Karpas-422 (cell line): ENCODE measurements around the gene KATNAL1. TPM values are rescaled to one million over a fixed set of nuclear protein-coding genes. Genes with fewer than 3 reads are reported as not detected.

ENCODE experiments used
- DNase-seq: peaks from one replicate; pipeline ENCODE4 v3.0.0-alpha.2; 2015
- H2AFZ ChIP-seq: fragments of 200-600 bp; sonication (generic); 2 replicates; pipeline ENCODE4 v1.6.1; 2014; ENCODE audit warnings: antibody characterized with exemption, low read length, mixed read lengths
- H3K27ac ChIP-seq: fragments of 200-600 bp; sonication (generic); 2 replicates; pipeline ENCODE4 v1.5.1; 2014; ENCODE audit warnings: mild to moderate bottlenecking, low read length, moderate library complexity
- H3K27me3 ChIP-seq: fragments of 200-600 bp; sonication (generic); 2 replicates; pipeline ENCODE4 v1.6.1; 2014; ENCODE audit warnings: low read length, mixed read lengths
- H3K36me3 ChIP-seq: fragments of 200-600 bp; sonication (generic); 2 replicates; pipeline ENCODE4 v1.6.1; 2014; ENCODE audit warnings: low read length, mixed read lengths; ENCODE audit not compliant: insufficient read depth
- H3K4me1 ChIP-seq: fragments of 200-600 bp; sonication (generic); 2 replicates; pipeline ENCODE4 v1.6.1; 2014; ENCODE audit warnings: mild to moderate bottlenecking, low read length, mixed read lengths
- H3K4me2 ChIP-seq: fragments of 200-600 bp; sonication (generic); 2 replicates; pipeline ENCODE4 v1.6.1; 2014; ENCODE audit warnings: low read length, low read depth, mild to moderate bottlenecking; ENCODE audit not compliant: poor library complexity, severe bottlenecking
- H3K4me3 ChIP-seq: fragments of 200-600 bp; sonication (generic); 2 replicates; pipeline ENCODE4 v1.5.1; 2014; ENCODE audit warnings: mild to moderate bottlenecking, antibody characterized with exemption, low read length, mixed read lengths
- H3K79me2 ChIP-seq: fragments of 200-600 bp; sonication (generic); 2 replicates; pipeline ENCODE4 v1.6.1; 2014; ENCODE audit warnings: mild to moderate bottlenecking, low read length, mixed read lengths
- H3K9ac ChIP-seq: fragments of 200-600 bp; sonication (generic); 2 replicates; pipeline ENCODE4 v1.6.0; 2014; ENCODE audit warnings: low read length
- H3K9me2 ChIP-seq: fragments of 200-600 bp; sonication (generic), shearing (Covaris generic); replicated peaks from 2 replicates; pipeline ENCODE4 v1.6.0; 2014; ENCODE audit warnings: mild to moderate bottlenecking, low read length, moderate library complexity; ENCODE audit not compliant: insufficient read depth
- H3K9me3 ChIP-seq: fragments of 300-700, 200-600 bp; sonication (generic); 2 replicates; pipeline ENCODE4 v1.6.1; 2014; ENCODE audit warnings: low read length, mixed read lengths
- H4K20me1 ChIP-seq: fragments of 200-600 bp; sonication (generic); 2 replicates; pipeline ENCODE4 v1.6.1; 2014; ENCODE audit warnings: mild to moderate bottlenecking, antibody characterized with exemption, low read length, low read depth; ENCODE audit not compliant: insufficient read depth
- total RNA-seq: library from RNA; depleted of rRNA; stranded (reverse); fragments of >200 nt; shearing (Covaris generic); gene quantifications from 2 replicates; pipeline ENCODE4 v1.2.3, GENCODE V29; 2014; ENCODE audit warnings: low replicate concordance

The KATNAL1 gene
- total RNA-seq, 1 experiment from 2014 or later: 35.6 TPM

DNA sequence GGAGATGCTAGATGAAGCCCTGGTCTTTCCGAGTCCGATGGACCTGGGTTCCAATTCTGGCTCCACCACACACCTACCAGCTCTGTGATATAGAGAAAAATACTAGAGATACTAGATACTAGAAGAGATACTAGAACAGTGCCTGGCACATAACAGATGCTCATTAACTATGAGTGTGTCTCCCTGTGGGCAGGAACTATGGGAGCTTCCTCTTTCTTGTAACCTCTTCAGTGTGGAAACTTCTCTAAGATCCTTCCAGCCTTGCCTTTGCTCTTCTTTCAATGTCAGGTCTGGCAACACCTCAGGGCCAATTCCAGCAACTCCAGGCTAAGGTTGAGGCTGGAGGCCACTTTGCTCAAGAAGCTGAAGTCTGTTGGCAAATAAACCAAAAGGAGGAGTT, 143.9 kb downstream of the KATNAL1 start:
- Histone ChIP-seq H3K79me2 (no peaks in the 10 kb centered on the region), H3K4me1 (peaks cover 10% of the 10 kb centered on the region), H3K4me2 (no peak overlapping the region), H3K27me3 (no peaks in the 10 kb centered on the region), H4K20me1 (no peaks in the 10 kb centered on the region), H3K9ac (no peak overlapping the region), H3K4me3 (no peak overlapping the region), H2AFZ (no peak overlapping the region), H3K27ac (no peak overlapping the region), H3K36me3 (no peaks in the 10 kb centered on the region), H3K9me3 (no peaks in the 10 kb centered on the region), H3K9me2 (no peaks in the 10 kb centered on the region)
- no peak for DNase-seq

DNA sequence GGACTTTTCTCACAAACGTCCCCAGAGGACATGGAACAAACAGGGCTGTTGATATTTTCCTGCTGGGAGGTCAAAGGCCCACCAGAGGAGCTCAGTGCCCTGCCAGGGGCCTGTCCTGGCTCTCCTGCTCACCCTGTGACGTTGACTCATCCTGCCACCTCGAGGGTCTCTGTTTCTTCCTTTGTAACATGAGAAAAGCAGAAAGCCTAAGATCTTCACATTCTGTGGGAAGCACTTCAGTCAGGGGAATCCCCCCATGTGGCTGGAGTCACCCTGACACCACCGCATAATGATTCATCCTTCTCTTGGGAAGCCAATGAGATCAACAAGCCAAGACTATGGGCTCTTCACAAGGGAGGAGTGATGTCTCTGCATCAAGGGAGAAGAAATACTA, 147.9 kb downstream of the KATNAL1 start:
- Histone ChIP-seq H3K4me3 (no peak overlapping the region), H3K27me3 (peaks cover 2% of the 10 kb centered on the region; the same call in 1 of the 2 replicates), H2AFZ (no peak overlapping the region), H3K4me1 (peaks cover 18% of the 10 kb centered on the region), H3K36me3 (no peaks in the 10 kb centered on the region), H3K9me3 (no peaks in the 10 kb centered on the region), H3K79me2 (no peaks in the 10 kb centered on the region), H4K20me1 (no peaks in the 10 kb centered on the region), H3K4me2 (peak overlapping the region; percentile 9), H3K27ac (no peak overlapping the region), H3K9me2 (no peaks in the 10 kb centered on the region), H3K9ac (no peak overlapping the region)
- DNase-seq: no peak

DNA sequence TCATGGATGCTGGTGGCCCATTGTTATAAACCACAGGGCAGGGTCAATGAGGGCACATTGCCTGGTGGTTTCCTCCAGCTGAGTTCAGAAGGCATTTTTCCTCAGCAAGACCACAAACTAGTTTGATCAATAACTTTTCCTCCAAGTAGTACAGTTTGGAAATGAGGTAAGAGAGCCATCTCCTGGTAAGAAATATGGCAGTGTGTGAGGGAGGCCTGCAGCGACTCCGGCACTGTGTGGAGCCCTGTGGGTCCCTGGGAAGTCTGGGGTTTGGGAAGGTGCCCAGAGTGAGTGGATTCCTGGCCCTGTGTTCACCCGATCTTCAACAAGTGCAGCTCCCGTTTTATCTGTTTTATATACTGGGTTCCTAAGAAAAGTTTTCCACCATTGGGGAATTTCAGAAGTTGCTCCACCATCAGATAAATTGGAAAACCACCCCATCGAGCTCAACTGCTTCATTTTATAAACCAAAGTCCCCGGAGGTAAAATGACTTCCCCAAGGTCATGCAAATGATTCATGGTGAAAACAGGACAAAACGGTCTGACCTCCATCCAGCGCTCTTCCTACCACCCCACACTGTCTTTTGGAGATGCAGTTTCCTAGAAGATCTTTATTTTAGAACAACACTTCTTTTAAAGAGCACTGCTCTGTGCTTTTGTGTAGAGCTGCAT, 148.4 kb downstream of the KATNAL1 start:
- Histone ChIP-seq H3K27ac (no peak overlapping the region), H3K9me3 (no peaks in the 10 kb centered on the region), H3K4me1 (peaks cover 18% of the 10 kb centered on the region), H3K9ac (no peak overlapping the region), H2AFZ (no peak overlapping the region), H3K27me3 (peaks cover 2% of the 10 kb centered on the region; the same call in 1 of the 2 replicates), H3K4me3 (no peak overlapping the region), H4K20me1 (no peaks in the 10 kb centered on the region), H3K4me2 (peak overlapping the region; percentile 9), H3K79me2 (no peaks in the 10 kb centered on the region), H3K36me3 (no peaks in the 10 kb centered on the region), H3K9me2 (no peaks in the 10 kb centered on the region)
- DNase-seq: peak; percentile 50

DNA sequence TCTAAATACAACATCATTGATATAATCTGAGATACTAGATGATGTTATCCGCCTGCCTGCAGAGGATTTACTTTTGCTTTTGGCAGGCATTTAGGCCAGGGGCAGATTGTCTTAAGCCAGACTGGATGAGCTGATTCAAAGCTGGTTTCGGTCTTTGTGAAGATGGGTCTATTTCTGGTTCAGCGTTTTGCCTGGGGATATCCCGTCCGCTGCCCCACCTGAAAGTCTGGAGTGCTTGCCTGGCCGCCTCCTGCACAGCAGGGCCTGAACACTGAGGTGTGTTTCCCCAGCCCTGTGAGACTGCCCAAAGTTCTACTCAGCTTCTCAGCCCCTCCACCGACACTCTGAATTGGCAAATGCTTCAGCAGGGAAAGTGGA, 149.7 kb downstream of the KATNAL1 start:
- H3K27me3 ChIP-seq: peaks cover 2% of the 10 kb centered on the region; the same call in 1 of the 2 replicates
- no peaks in the 10 kb centered on the region for H3K79me2 ChIP-seq
- no peaks in the 10 kb centered on the region for H3K9me2 ChIP-seq
- H3K9me3 ChIP-seq: no peaks in the 10 kb centered on the region
- no peak overlapping the region for H2AFZ ChIP-seq
- H3K27ac ChIP-seq: no peak overlapping the region
- no peak for DNase-seq
- no peak overlapping the region for H3K4me3 ChIP-seq
- H3K4me2 ChIP-seq: no peak overlapping the region
- H3K36me3 ChIP-seq: no peaks in the 10 kb centered on the region
- H4K20me1 ChIP-seq: no peaks in the 10 kb centered on the region
- H3K4me1 ChIP-seq: peaks cover 18% of the 10 kb centered on the region
- no peak overlapping the region for H3K9ac ChIP-seq

DNA sequence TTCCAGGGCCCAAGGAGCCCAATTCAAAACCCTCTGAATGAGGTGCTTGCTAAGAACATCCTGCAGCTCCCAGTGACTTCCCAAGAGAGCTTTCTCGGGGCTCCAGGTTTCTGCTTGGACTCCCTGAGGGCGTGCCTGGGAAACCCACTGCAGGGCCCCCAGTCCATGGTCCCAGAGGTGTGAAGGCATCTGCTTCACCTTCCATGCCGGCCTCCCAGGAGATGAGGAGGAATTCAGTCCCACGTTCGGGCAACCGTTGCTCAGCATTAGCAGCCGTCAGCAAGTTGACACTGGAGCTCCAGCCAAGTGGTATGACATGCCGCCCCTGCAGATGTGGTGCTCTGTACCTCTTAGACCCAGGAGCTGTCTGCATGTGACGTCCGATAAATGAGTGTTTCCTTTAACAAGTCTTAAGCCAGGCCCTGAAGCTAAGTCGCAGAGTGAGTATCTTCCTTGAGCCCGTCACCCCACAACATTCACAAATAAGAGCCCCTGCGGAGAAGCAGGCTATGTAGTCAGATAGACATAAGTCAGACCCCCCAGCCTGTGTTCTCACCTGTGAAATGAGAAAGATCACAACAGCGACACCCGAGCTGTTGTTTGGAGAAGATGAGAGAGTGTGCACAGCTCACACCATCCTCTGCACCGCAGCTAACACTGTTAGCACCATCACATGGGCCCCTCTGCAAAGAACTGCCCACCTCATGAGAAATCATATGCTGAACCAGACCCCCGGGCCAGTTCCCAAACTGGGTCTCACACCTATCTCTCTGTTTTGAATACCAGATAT, 150.3 kb downstream of the KATNAL1 start:
- H3K36me3 ChIP-seq: no peaks in the 10 kb centered on the region
- no peak overlapping the region for H3K4me3 ChIP-seq
- no peak overlapping the region for H2AFZ ChIP-seq
- H3K27ac ChIP-seq: no peak overlapping the region
- H3K4me2 ChIP-seq: no peak overlapping the region
- H3K4me1 ChIP-seq: peaks cover 20% of the 10 kb centered on the region
- no peak overlapping the region for H3K9ac ChIP-seq
- H4K20me1 ChIP-seq: no peaks in the 10 kb centered on the region
- no peaks in the 10 kb centered on the region for H3K79me2 ChIP-seq
- H3K9me2 ChIP-seq: no peaks in the 10 kb centered on the region
- peaks cover 2% of the 10 kb centered on the region; the same call in 1 of the 2 replicates for H3K27me3 ChIP-seq
- H3K9me3 ChIP-seq: no peaks in the 10 kb centered on the region
- no peak for DNase-seq

DNA sequence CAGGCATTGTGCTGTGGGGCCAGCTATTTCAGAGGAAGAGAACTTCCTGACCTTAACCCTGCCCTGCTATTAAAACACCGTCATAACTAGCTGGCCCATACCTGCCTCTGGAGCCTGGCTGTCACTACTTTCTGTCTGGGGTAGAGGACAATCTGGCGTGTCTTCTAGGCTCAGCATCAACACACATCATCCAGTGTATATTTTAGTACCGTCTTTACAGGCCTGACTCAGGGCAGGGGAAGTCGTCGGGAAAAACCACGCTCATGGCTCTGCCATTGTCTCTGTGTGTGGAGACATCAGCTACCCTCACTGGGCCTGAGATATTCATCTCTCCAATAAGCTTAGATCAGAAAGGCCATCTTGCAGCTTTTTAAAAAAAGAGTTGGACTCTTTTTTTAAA, 151.1 kb downstream of the KATNAL1 start:
- Histone ChIP-seq H3K9ac (no peak overlapping the region), H3K4me1 (peaks cover 27% of the 10 kb centered on the region), H3K4me3 (no peak overlapping the region), H3K9me2 (no peaks in the 10 kb centered on the region), H3K9me3 (no peaks in the 10 kb centered on the region), H2AFZ (no peak overlapping the region), H3K79me2 (no peaks in the 10 kb centered on the region), H4K20me1 (no peaks in the 10 kb centered on the region), H3K4me2 (no peak overlapping the region), H3K27ac (no peak overlapping the region), H3K36me3 (no peaks in the 10 kb centered on the region), H3K27me3 (peaks cover 2% of the 10 kb centered on the region; the same call in 1 of the 2 replicates)
- no peak for DNase-seq

DNA sequence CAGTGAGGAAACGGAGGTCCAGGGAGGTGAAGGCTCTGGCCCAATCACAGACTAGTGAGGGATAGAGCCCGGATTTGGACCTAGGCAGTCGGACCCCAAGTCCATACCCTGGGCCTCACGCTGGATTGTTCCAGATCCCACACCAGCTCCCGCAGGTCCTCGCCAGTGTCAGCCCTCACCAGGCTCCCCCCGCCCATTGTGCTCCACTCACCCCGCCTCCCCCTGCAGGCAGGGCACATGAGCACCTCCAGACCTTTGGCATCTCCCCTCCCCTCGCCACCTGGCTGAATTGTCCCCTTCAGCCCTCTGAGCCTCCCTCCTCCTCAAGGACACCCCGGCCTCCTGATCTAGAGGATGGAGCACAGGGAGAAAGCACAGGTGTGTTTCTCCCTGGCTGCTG, 152.4 kb downstream of the KATNAL1 start:
- Histone ChIP-seq H3K27me3 (peaks cover 2% of the 10 kb centered on the region; the same call in 1 of the 2 replicates), H4K20me1 (no peaks in the 10 kb centered on the region), H3K9ac (no peak overlapping the region), H3K27ac (no peak overlapping the region), H3K9me3 (no peaks in the 10 kb centered on the region), H3K79me2 (no peaks in the 10 kb centered on the region), H3K36me3 (no peaks in the 10 kb centered on the region), H3K9me2 (no peaks in the 10 kb centered on the region), H3K4me2 (no peak overlapping the region), H2AFZ (no peak overlapping the region), H3K4me1 (peaks cover 32% of the 10 kb centered on the region), H3K4me3 (no peak overlapping the region)
- no peak for DNase-seq

DNA sequence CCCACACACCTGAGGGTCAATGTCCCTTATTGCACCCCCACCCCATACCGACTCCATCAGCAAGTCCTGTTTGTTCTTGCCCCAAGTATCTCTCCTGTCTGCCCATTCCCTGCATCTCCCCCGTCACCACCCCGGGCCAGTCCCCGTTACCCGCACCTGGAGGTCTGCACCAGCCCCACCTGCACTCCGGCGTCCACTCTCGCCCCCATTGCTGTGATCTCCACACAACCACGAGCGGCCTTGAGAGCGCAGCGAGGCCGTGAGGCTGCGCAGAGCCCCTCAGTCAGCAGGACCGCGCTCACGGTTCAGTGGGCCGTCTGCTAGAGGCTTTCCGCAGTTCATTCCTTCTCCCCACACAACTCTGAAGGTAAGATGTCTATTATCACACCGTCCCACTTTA, 152.8 kb downstream of the KATNAL1 start:
- Histone ChIP-seq H3K4me1 (peaks cover 32% of the 10 kb centered on the region), H3K27ac (no peak overlapping the region), H3K4me3 (no peak overlapping the region), H3K27me3 (peaks cover 2% of the 10 kb centered on the region; the same call in 1 of the 2 replicates), H3K9ac (no peak overlapping the region), H4K20me1 (no peaks in the 10 kb centered on the region), H2AFZ (no peak overlapping the region), H3K9me3 (no peaks in the 10 kb centered on the region), H3K9me2 (no peaks in the 10 kb centered on the region), H3K36me3 (no peaks in the 10 kb centered on the region), H3K79me2 (no peaks in the 10 kb centered on the region), H3K4me2 (no peak overlapping the region)
- DNase-seq: no peak
